GM12878 (cell line): ENCODE measurements around the gene RAB24. TPM values are rescaled to one million over a fixed set of nuclear protein-coding genes. Genes with fewer than 3 reads are reported as not detected.

Source experiments
- ATAC-seq: fragments of 200-7000 bp; cut with Tn5 transposase; 3 replicates; pipeline ENCODE4 v1.9.1; 2020; ENCODE audit warnings: mild to moderate bottlenecking, moderate library complexity
- BruUV-seq: library from RNA; stranded (reverse); fragments of 400-500 nt; replicated peaks from 2 replicates; lab custom pipeline; 2021; lab: Mats Ljungman, UMichigan
- CTCF ChIA-PET: fragments of 300-600 bp; sonication (Branson Sonifier 250); formaldehyde crosslinking; extraction: SDS; loops from one replicate; lab custom pipeline; 2021; ENCODE audit warnings: inconsistent platforms; lab: Yijun Ruan, JAX
- POLR2A ChIA-PET: fragments of 350-600 bp; formaldehyde crosslinking; extraction: SDS; loops from one replicate; lab custom pipeline; 2021; ENCODE audit warnings: inconsistent platforms; lab: Charles Lee
- RAD21 ChIA-PET: fragments of 300-600 bp; sonication (Branson Sonifier 250); formaldehyde crosslinking; loops from one replicate; lab custom pipeline; 2023; ENCODE audit warnings: antibody characterized with exemption; ENCODE audit not compliant: unreplicated experiment; lab: Charles Lee
- SMC1A ChIA-PET: fragments of 300-600 bp; sonication (Branson Sonifier 250); formaldehyde crosslinking; loops from one replicate; lab custom pipeline; 2023; ENCODE audit not compliant: unreplicated experiment, uncharacterized antibody; lab: Charles Lee
- DNase-seq: peaks from one replicate; pipeline ENCODE4 v3.0.0-alpha.2; 2011; ENCODE audit warnings: low read depth, low spot score
- FAIRE-seq: peaks from 3 replicates; lab custom pipeline; 2011; peaks lifted over from hg19 to GRCh38; lab: Jason Lieb, UNC
- H2AFZ ChIP-seq: 2 replicates; pipeline ENCODE4 v1.6.0; 2011; ENCODE audit warnings: low read depth, low read length, control low read depth; ENCODE audit not compliant: control insufficient read depth
- H3K27ac ChIP-seq: 2 replicates; pipeline ENCODE4 v1.5.1; 2011; ENCODE audit warnings: control low read depth; ENCODE audit not compliant: control insufficient read depth, insufficient read depth
- H3K27me3 ChIP-seq, 2 experiments: replicated peaks in 1 of 2; 2 replicates each; pipeline versions ENCODE4 v1.6.0 to v1.6.1; 2011; ENCODE audit warnings: low read length in 1 of 2; ENCODE audit not compliant: control insufficient read depth in 2 of 2, insufficient read depth in 2 of 2
- H3K36me3 ChIP-seq, 2 experiments: 2 replicates each; pipeline ENCODE4 v1.5.1; 2011; ENCODE audit warnings: low read length in 1 of 2; ENCODE audit not compliant: control insufficient read depth in 2 of 2, insufficient read depth in 2 of 2
- H3K4me1 ChIP-seq: 2 replicates; pipeline ENCODE4 v1.6.1; 2011; ENCODE audit warnings: mild to moderate bottlenecking, low read length, moderate library complexity, mixed read lengths; ENCODE audit not compliant: control insufficient read depth, insufficient read depth
- H3K4me2 ChIP-seq: 2 replicates; pipeline ENCODE4 v1.6.0; 2011; ENCODE audit warnings: control low read depth; ENCODE audit not compliant: control insufficient read depth, insufficient read depth
- H3K4me3 ChIP-seq: fragments of 200-600 bp; sonication (generic); 2 replicates; pipeline ENCODE4 v1.5.1; 2016
- H3K79me2 ChIP-seq: 2 replicates; pipeline ENCODE4 v1.6.0; 2011; ENCODE audit warnings: low read length; ENCODE audit not compliant: control insufficient read depth, insufficient read depth
- H3K9ac ChIP-seq: 2 replicates; pipeline ENCODE4 v1.8.0; 2011; ENCODE audit warnings: low read length, control low read depth, mixed read lengths; ENCODE audit not compliant: control insufficient read depth, insufficient read depth
- H3K9me3 ChIP-seq: replicated peaks from 3 replicates; pipeline ENCODE4 v1.5.1; 2011; ENCODE audit warnings: mild to moderate bottlenecking, low read length; ENCODE audit not compliant: control insufficient read depth, insufficient read depth
- H4K20me1 ChIP-seq: 2 replicates; pipeline ENCODE4 v1.6.0; 2011; ENCODE audit not compliant: control insufficient read depth, insufficient read depth
- MLLT1 ChIP-seq: fragments of 450-650 bp; IDR thresholded peaks from 2 replicates; pipeline ENCODE4 v1.6.1; 2016; ENCODE audit warnings: mild to moderate bottlenecking
- POLR2AphosphoS5 ChIP-seq: IDR thresholded peaks from 2 replicates; pipeline ENCODE4 v1.6.1; 2011; ENCODE audit warnings: mild to moderate bottlenecking, low read length, inconsistent platforms
- SMAD5 ChIP-seq: IDR thresholded peaks from 2 replicates; pipeline ENCODE4 v1.6.1; 2016; ENCODE audit warnings: antibody characterized with exemption, low read depth
- STAT3 ChIP-seq: IDR thresholded peaks from 2 replicates; pipeline ENCODE4 v1.6.1; 2011; ENCODE audit warnings: low read depth, low read length, improper control_type of control experiment
- YY1 ChIP-seq: IDR thresholded peaks from 2 replicates; pipeline ENCODE4 v1.6.1; 2011; ENCODE audit warnings: low read depth, mild to moderate bottlenecking, low read length
- WGBS: methylation state at CpG from one replicate; pipeline ENCODE4 v1.1.6; 2016; ENCODE audit warnings: low lambda C conversion rate; ENCODE audit not compliant: insufficient replicate concordance, insufficient coverage; ENCODE audit errors: missing lambda C conversion rate; 5-methylcytosine and 5-hydroxymethylcytosine counted together
- in situ Hi-C: fragments of 300-500 bp; cut with MboI; formaldehyde crosslinking; loops from 9 replicates; pipeline ENCODE4 v1.14.3; 2018; ENCODE audit warnings: mixed read lengths
- intact Hi-C: fragments of 100-400 bp; cut with micrococcal nuclease; formaldehyde crosslinking; loops from one replicate; pipeline ENCODE4 v1.14.2; 2022; ENCODE audit not compliant: unreplicated experiment
- polyA plus RNA-seq, 11 experiments: library from polyadenylated mRNA; depleted of rRNA in 4 of 11; unstranded in 6 of 11; stranded (reverse) in 5 of 11; fragments of >200 nt; fragmentation: Nextera tagmentation in 4 of 11; fragmentation: Illumina TruSeq in 1 of 11; extraction: Ambion mirVana in 4 of 11; extraction: Trizol in 1 of 11; gene quantifications; 1 replicate in 1 of 11; 2 replicates in 10 of 11; pipeline versions ENCODE4 v1.2.1 to v1.2.3, GENCODE V29; 2011 to 2016; ENCODE audit warnings: inconsistent platforms in 2 of 11, missing spikeins in 2 of 11, low read depth in 1 of 11
- total RNA-seq, 4 experiments: library from RNA; depleted of rRNA in 3 of 4; stranded (reverse); fragments of >200 nt in 3 of 4; fragmentation: Illumina TruSeq in 1 of 4; extraction: Trizol in 1 of 4; gene quantifications; 2 replicates each; pipeline versions ENCODE4 v1.2.1 to v1.2.3, GENCODE V29; 2013 to 2021
- TF ChIP-seq, protein P1 (sequence below), 3 experiments: IDR thresholded peaks in 2 of 3; conservative IDR thresholded peaks in 1 of 3; 2 replicates each; pipeline ENCODE4 v1.5.1; 2011; ENCODE audit warnings: low read depth in 3 of 3, low read length in 3 of 3, mild to moderate bottlenecking in 3 of 3, control low read depth in 2 of 3, moderate library complexity in 2 of 3, inconsistent platforms in 1 of 3, mixed read lengths in 1 of 3; ENCODE audit not compliant: control insufficient read depth in 2 of 3, insufficient read depth in 1 of 3; ENCODE audit errors: extremely low read depth in 1 of 3
- TF ChIP-seq, protein P2 (sequence below): IDR thresholded peaks from 2 replicates; pipeline ENCODE4 v1.6.1; 2011; ENCODE audit warnings: borderline replicate concordance, low read depth, mild to moderate bottlenecking, moderate library complexity, low read length; ENCODE audit not compliant: insufficient read depth, poor library complexity, severe bottlenecking

RAB24 gene
- total and polyA plus RNA-seq, 10 of the 15 experiments (the other 5 are each of a cell fraction or from before 2014, with no cell fraction given), result 8.0 to 44.4 (median 24.4) TPM

DNA sequence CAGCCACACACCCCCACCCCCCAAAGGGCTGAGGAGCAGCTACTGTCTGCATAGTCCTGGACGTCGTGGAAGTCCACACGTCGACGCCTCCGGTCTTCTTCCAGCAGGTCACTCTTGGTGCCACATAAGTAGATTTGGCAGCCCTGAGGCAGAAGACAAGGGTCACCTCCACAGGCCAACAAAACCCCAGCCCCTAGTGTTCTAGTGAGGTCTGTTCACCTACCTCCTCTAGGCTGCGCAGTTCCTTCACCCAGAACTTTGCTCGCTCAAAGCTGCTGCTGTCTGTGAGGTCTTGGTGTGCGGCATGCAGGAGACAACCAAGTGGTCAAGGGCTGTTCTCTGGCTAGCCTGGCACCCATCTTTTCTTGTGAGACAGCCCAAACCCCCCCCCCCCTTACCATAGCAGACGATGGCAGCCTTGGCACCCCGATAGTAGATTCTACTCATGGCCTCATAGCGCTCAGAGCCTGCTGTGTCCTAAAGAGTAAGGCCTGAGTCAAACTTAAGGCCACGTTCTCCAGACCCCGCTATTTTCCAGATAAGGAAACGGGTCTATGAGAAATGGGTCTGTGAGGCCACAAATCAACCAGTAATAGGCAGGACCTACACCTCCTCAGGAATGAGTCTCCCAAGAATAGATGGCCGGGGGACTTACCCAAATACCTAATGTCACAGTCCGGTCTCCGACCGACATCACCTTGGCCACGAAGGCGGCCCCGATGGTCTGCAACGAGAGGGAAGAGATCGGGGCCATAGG is 987 bp downstream of the RAB24 start:
- SMC1A ChIA-PET, result interaction anchor here (1.0 kb wide), 1 partner anchor 149 kb away, joined by 3 read pairs; no protein-coding TSS in a partner anchor
- POLR2A ChIA-PET, result interaction anchor here (0.9 to 2.2 kb wide), 10 partner anchors 10 to 812 kb away, joined by 3 to 11 read pairs (median 4); partner anchors contain the start of genes NSD1 and RGS14
- WGBS, result 28% methylated on average over 24 of the region's 24 CpGs
- H3K9me3 ChIP-seq, result no peaks in the 10 kb centered on the region
- peak overlapping the region; percentile 78 for H3K4me2 ChIP-seq
- FAIRE-seq (no peak), DNase-seq (no peak), ATAC-seq (peak; percentile 7; the same call in 2 of the 3 replicates)
- in situ Hi-C loops (no loop called here), intact Hi-C loops (loop anchor here (5.0 to 10.0 kb wide), 3 partner anchors 165 to 292 kb away; partner anchors contain the start of gene TMED9)
- H3K79me2 ChIP-seq, result peaks cover 48% of the 10 kb centered on the region
- peak overlapping the region; percentile 87 for H3K27ac ChIP-seq
- H3K4me3 ChIP-seq, result peak overlapping the region; percentile 75
- no peaks in the 10 kb centered on the region for H4K20me1 ChIP-seq
- H3K36me3 ChIP-seq, result peaks cover 5 to 20% of the 10 kb centered on the region in 2 experiments
- CTCF ChIA-PET, result interaction anchor here (1.0 to 3.6 kb wide), 6 partner anchors 58 to 231 kb away, joined by 3 to 35 read pairs (median 5); no protein-coding TSS in a partner anchor
- RAD21 ChIA-PET, result interaction anchor here (1.2 to 2.3 kb wide), 4 partner anchors 10 to 188 kb away, joined by 4 to 12 read pairs (median 9); no protein-coding TSS in a partner anchor
- H3K27me3 ChIP-seq, result no peaks in the 10 kb centered on the region
- H3K9ac ChIP-seq, result peak overlapping the region; percentile 72
- no TSS peak for BruUV-seq
- TF ChIP-seq POLR2AphosphoS5, result peak; percentile 19; the same call in 1 of the 2 replicates
- no peak for TF ChIP-seq STAT3
- TF ChIP-seq, protein P1, sequence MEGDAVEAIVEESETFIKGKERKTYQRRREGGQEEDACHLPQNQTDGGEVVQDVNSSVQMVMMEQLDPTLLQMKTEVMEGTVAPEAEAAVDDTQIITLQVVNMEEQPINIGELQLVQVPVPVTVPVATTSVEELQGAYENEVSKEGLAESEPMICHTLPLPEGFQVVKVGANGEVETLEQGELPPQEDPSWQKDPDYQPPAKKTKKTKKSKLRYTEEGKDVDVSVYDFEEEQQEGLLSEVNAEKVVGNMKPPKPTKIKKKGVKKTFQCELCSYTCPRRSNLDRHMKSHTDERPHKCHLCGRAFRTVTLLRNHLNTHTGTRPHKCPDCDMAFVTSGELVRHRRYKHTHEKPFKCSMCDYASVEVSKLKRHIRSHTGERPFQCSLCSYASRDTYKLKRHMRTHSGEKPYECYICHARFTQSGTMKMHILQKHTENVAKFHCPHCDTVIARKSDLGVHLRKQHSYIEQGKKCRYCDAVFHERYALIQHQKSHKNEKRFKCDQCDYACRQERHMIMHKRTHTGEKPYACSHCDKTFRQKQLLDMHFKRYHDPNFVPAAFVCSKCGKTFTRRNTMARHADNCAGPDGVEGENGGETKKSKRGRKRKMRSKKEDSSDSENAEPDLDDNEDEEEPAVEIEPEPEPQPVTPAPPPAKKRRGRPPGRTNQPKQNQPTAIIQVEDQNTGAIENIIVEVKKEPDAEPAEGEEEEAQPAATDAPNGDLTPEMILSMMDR (IDR thresholded peaks at IDR 0.05 in 2 of 3, conservative IDR thresholded peaks at IDR 0.05 in 1 of 3; ENCODE audit: control insufficient read depth in 2 of 3, extremely low read depth in 1 of 3, insufficient read depth in 1 of 3, low read depth in 3 of 3, low read length in 3 of 3), result 0 out of 6 replicates have a peak, but pooled peaks of 1 of the 3 experiments have one; percentile 14
- TF ChIP-seq MLLT1, result 0 out of 2 replicates have a peak, but pooled peaks have one; percentile 16
- TF ChIP-seq, protein P2, sequence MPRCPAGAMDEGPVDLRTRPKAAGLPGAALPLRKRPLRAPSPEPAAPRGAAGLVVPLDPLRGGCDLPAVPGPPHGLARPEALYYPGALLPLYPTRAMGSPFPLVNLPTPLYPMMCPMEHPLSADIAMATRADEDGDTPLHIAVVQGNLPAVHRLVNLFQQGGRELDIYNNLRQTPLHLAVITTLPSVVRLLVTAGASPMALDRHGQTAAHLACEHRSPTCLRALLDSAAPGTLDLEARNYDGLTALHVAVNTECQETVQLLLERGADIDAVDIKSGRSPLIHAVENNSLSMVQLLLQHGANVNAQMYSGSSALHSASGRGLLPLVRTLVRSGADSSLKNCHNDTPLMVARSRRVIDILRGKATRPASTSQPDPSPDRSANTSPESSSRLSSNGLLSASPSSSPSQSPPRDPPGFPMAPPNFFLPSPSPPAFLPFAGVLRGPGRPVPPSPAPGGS, result no peak
- TF ChIP-seq YY1, result no peak
- no peak for TF ChIP-seq SMAD5
- no peak overlapping the region for H2AFZ ChIP-seq
- peaks cover 42% of the 10 kb centered on the region for H3K4me1 ChIP-seq
